Sciatic nerve (tissue), 2 donors: Measurements from ENCODE around the gene ADARB2. TPM values are rescaled to one million over a fixed set of nuclear protein-coding genes. Genes with fewer than 3 reads are reported as not detected.

ENCODE experiments used
- ATAC-seq: fragments of 200-7000 bp; cut with Tn5 transposase; one replicate; pipeline ENCODE4 v1.9.1; 2020; ENCODE audit warnings: mild to moderate bottlenecking, moderate library complexity
- DNase-seq: peaks from one replicate; pipeline ENCODE4 v3.0.0-alpha.2; 2020; ENCODE audit warnings: low spot score
- intact Hi-C: fragments of 100-400 bp; cut with DNase I; formaldehyde crosslinking; loops from one replicate; pipeline ENCODE4 v1.14.2; 2022
- total RNA-seq: library from RNA; stranded (reverse); fragmentation: NEBNext Ultra II Directional; extraction: Animal tissue kit (Norgen Biotek cat#: 25700); gene quantifications from one replicate; pipeline ENCODE4 v1.2.1, GENCODE V29; 2021
- donor health status: DM: no; HTN: no; CAD: no.
- donor health status: DM: no; HTN: no; CAD: no.

Gene ADARB2
- total RNA-seq, 1 donor from 2014 or later = 1.9 TPM

GRCh38 chr10:1738950-1739349 is 1.6 kb upstream of the ADARB2 start:
- DNase-seq (no peak), ATAC-seq (no peak)
- intact Hi-C loops = no loop called here

- DNase-seq = no peak
- no peak for ATAC-seq
- intact Hi-C loops = no loop called here
Measured at GRCh38 chr10:1736972-1737221, 428 bp downstream of the ADARB2 start.

- no peak for DNase-seq
- peak; percentile 28 for ATAC-seq
- intact Hi-C loops = no loop called here
Measured at GRCh38 chr10:1736144-1736971, 967 bp downstream of the ADARB2 start.

DNA sequence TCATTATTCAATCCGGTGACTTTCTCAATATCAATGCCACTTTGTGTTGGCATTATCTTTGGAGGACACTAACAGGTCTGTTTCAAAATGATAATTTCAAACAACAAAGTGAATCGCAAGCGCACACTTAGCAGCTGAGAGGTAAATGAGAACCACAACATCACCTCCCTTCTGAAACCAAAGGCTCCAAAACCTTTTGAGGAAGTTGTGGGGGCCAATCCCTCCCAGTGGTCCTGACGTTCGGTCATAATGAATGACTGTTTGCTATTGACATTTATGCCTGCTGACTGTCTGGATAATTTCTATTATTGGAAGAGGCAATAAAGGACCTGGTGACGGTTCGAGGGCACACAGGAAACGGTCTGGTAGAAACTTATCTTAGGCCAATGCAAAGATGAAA is 1.8 kb downstream of the ADARB2 start:
- intact Hi-C loops = no loop called here
- ATAC-seq (no peak), DNase-seq (no peak)

- no peak for ATAC-seq
- intact Hi-C loops = no loop called here
- DNase-seq = no peak
Measured at GRCh38 chr10:1734288-1734687, 3.0 kb downstream of the ADARB2 start.

- intact Hi-C loops = no loop called here
- ATAC-seq = no peak
- DNase-seq = no peak
Measured at GRCh38 chr10:1733720-1734119, 3.6 kb downstream of the ADARB2 start.

DNA sequence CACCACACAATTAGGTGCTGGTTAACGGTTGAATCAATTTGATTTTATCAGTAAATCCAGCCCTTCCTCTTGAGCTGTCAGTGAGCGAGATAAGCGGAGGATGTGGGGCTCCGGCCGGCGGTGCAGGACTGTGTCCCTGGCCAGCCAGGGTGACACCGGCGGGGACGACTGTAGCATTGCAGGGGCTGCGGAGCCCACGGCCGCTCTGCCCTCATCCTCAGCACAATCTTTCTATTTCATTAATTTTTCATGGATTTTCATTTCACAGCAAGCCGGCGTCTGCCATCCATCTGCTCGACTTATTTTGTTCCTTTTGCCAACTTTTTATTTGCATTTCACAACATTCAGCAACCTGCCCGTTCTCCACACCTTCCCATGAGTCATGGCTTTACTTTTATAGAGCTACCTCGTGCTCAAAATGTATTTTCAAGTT is 4.7 kb downstream of the ADARB2 start:
- intact Hi-C loops = no loop called here
- ATAC-seq (no peak), DNase-seq (no peak)

DNA sequence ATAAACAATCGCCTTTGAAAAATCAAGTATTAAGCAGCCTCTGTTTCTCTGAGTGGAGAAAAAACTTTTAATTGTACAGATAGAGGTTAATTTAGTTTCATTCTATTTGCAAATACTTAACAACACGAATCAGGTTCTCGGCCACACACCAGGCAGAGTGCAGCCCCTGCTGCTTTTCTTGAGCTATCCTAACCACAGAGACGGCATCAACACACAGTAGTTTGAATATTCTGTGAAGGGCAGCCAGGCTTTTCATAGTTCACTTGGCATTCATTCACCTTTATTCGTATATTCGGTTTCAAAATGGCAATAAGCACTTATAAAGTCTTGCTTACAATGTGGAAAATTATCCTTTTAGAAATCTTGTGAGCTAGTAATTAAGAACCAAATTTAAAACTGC is 5.7 kb downstream of the ADARB2 start:
- intact Hi-C loops = no loop called here
- DNase-seq (no peak), ATAC-seq (no peak)

- ATAC-seq (no peak), DNase-seq (no peak)
- intact Hi-C loops = no loop called here
Measured at GRCh38 chr10:1729751-1730150, 7.6 kb downstream of the ADARB2 start.

GRCh38 chr10:1726861-1727260 is 10.5 kb downstream of the ADARB2 start:
- DNase-seq (no peak), ATAC-seq (no peak)
- intact Hi-C loops = no loop called here

- DNase-seq = no peak
- intact Hi-C loops = no loop called here
- no peak for ATAC-seq
Measured at GRCh38 chr10:1724921-1725488, 12.3 kb downstream of the ADARB2 start.

GRCh38 chr10:1716839-1717238 is 20.5 kb downstream of the ADARB2 start:
- intact Hi-C loops = no loop called here
- ATAC-seq (no peak), DNase-seq (no peak)

DNA sequence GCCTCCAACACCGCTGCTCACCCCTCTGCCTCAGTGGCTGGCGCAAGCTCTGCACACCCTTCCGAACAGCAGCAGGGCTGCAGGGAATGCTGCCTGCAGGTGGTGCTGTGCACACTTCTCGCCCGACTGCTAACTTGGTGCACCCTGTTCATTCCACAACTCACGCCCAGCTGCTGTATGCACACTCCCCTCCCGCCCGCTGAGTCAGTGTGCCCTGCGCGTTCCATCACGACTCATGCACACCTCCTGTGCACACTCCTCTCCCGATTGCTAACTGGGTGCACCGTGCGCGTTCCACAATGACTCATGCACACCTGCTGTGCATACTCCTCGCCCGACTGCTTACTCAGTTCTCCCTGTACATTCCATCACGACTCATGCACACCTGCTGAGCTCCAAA is 21.5 kb downstream of the ADARB2 start:
- intact Hi-C loops = no loop called here
- ATAC-seq (no peak), DNase-seq (no peak)

DNA sequence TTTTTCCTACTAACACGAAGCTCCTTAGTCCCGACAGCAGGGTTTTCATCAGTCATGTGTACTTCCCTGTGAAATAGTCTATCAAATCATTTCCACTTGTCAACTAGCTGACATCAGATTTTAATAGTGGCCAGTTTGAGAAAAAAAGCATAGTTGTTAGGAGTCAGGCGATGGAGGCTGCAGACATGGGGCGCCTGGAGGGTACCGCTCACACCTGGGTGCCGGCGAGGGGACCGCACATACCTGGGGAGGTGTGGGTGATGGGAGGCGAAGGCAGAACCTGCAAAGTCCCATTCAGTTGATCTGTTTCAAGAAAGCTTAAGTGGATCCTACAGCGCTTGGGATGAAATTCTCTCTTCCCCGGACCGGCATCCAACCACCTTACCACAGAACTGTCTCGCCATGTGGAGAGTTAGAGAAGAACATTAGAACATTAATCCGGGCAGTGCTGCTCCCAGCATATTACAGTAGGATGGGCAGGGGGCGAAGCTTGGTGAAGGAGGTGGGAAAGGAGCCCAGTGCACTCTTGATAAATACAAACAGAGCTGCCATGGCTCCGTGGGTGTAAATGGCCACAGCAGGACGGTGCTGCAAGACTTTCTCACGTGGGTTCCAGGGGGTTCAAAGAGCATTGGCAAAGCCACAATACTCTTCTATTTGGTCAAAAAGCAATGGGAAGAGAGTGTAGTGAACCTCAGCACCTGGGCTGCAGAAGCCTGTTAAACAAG is 24.2 kb downstream of the ADARB2 start:
- DNase-seq (no peak), ATAC-seq (no peak)
- intact Hi-C loops = no loop called here

DNA sequence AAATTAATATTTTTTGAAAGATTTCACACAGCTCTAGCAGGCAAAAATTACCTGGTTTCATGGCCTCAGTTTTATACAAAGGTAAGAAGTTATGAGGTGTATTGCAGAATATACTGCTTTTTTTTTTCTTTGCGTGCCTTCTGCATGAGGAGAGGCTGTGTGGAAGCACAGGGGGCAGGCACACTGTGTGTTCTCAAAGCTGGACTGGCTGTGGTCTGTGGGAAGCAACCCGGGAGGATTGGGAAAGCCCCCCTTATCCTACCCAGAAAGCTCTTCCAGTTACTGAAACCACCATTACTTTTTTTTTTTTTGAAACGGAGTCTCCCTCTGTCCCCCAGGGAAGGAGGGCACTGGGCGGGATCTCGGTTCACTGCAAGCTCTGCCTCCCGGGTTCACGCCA is 25.0 kb downstream of the ADARB2 start:
- ATAC-seq (no peak), DNase-seq (no peak)
- intact Hi-C loops = no loop called here

- intact Hi-C loops = no loop called here
- DNase-seq (no peak), ATAC-seq (no peak)
Measured at GRCh38 chr10:1709161-1709560, 28.2 kb downstream of the ADARB2 start.

DNA sequence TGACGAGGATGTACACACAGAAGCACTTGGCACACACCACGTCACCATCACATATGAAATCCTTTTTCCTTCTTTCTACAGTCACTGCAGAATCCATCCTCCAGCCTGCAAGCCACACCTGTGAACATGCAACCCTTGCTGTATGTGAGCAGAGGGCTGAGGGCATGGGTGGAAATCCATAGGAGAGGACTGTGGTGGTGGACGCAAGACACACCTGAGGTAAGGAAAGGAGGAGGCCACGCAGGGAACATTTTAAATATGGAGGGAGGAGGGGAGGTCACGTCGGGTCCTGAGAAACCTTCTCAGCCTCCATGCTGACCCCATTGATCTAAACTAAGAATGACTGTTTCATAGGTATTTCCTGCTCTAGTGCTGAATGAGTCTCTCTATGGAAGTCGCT is 28.6 kb downstream of the ADARB2 start:
- DNase-seq (no peak), ATAC-seq (no peak)
- intact Hi-C loops = no loop called here

GRCh38 chr10:1706711-1707110 is 30.6 kb downstream of the ADARB2 start:
- ATAC-seq (no peak), DNase-seq (no peak)
- intact Hi-C loops = no loop called here

DNA sequence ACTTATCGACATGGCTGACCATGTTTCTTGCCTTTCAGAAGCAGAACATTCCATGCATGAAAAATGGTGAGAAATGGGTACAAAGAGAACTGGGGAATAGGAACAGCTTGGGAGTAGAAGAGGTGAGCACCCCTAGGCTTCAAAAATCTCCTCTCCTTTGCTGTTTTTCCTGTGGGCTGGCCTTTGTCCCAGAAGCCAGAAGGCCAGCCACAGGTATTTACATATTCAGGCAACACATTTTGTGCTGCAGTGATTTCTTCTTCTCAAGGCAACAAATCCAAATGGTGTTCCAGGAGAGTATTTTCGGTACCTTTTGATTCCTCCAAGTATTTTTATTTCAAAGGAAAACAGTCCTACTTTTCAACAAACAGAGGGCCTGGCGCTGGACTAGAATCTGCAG is 31.1 kb downstream of the ADARB2 start:
- intact Hi-C loops = no loop called here
- no peak for ATAC-seq

GRCh38 chr10:1698185-1698584 is 39.1 kb downstream of the ADARB2 start:
- ATAC-seq (no peak), DNase-seq (no peak)
- intact Hi-C loops = loop anchor here (5.0 kb wide), 1 partner anchor 1029 kb away; no protein-coding TSS in a partner anchor

More for the DNA sequence above, 31.1 kb downstream of the ADARB2 start:
- no peak for DNase-seq
